HepG2 (cell line): Measurements from ENCODE around the gene PIK3C3.

ENCODE experiments used
- CHD4 ChIP-seq: fragments of 200-600 bp; sonication (generic); IDR thresholded peaks from 2 replicates; pipeline ENCODE4 v1.7.0; 2017; ENCODE audit warnings: mild to moderate bottlenecking, low read length, borderline replicate concordance
- CTCF ChIP-seq: sonication (generic); formaldehyde crosslinking; IDR thresholded peaks from 2 replicates; pipeline ENCODE4 v1.5.0; 2020; ENCODE audit warnings: mild to moderate bottlenecking, missing genetic modification reagents, moderate library complexity
- ETV6 ChIP-seq: sonication (generic); formaldehyde crosslinking; conservative IDR thresholded peaks from 2 replicates; pipeline ENCODE4 v1.4.0; 2020; ENCODE audit warnings: missing genetic modification reagents
- FOXK1 ChIP-seq: sonication (generic); formaldehyde crosslinking; IDR thresholded peaks from 2 replicates; pipeline ENCODE4 v1.4.0; 2020; ENCODE audit warnings: low read depth, missing genetic modification reagents, borderline replicate concordance
- POLR2AphosphoS5 ChIP-seq: IDR thresholded peaks from 2 replicates; pipeline ENCODE4 v1.6.1; 2012; ENCODE audit warnings: low read depth, low read length
- RORA ChIP-seq: sonication (generic); formaldehyde crosslinking; IDR thresholded peaks from 2 replicates; pipeline ENCODE4 v1.5.0; 2020; ENCODE audit warnings: mild to moderate bottlenecking, missing genetic modification reagents, moderate library complexity
- ZKSCAN8 ChIP-seq: IDR thresholded peaks from 2 replicates; pipeline ENCODE4 v1.6.1; 2016; ENCODE audit warnings: borderline replicate concordance, missing genetic modification reagents, missing compliant biosample characterization
- ZNF589 ChIP-seq: sonication (generic); formaldehyde crosslinking; conservative IDR thresholded peaks from 2 replicates; pipeline ENCODE4 v1.8.0; 2022; ENCODE audit warnings: mild to moderate bottlenecking, moderate library complexity, missing genetic modification reagents

GRCh38 chr18:42018831-42019230 is 63.8 kb downstream of the PIK3C3 start:
- no peak for TF ChIP-seq ZKSCAN8 (CRISPR knock-in tag)
- TF ChIP-seq ETV6 (CRISPR knock-in tag), result no peak
- TF ChIP-seq ZNF589 (CRISPR knock-in tag), result no peak
- TF ChIP-seq CHD4, result no peak
- no peak for TF ChIP-seq FOXK1 (CRISPR knock-in tag)
- TF ChIP-seq POLR2AphosphoS5, result no peak
- TF ChIP-seq RORA (CRISPR knock-in tag), result no peak
- TF ChIP-seq CTCF, result no peak
